Activated T-helper 1 cell treated with anti-CD3 and anti-CD28 coated beads, Interleukin-12 subunit alpha, Interleukin-12 subunit beta, Interleukin-2, Interleukin-4 antibody, amounts not matched to agents 30 ng/mL and 10 ng/mL and 1 ng/mL, durations not matched to agents 14 hours and 24 hours and 36 hours (primary cell): ENCODE data around the gene WDR1. TPM values are rescaled to one million over a fixed set of nuclear protein-coding genes. Genes with fewer than 3 reads are reported as not detected.

Experiments
- DNase-seq: peaks from one replicate; pipeline ENCODE4 v3.0.0; 2021; ENCODE audit warnings: low spot score
- H3K27ac Mint-ChIP-seq: one replicate; pipeline ENCODE4 v1.8.0; 2021; ENCODE audit warnings: mild to moderate bottlenecking, mixed read lengths
- H3K27me3 Mint-ChIP-seq: one replicate; pipeline ENCODE4 v1.8.0; 2022; ENCODE audit warnings: mild to moderate bottlenecking, moderate library complexity, mixed read lengths; ENCODE audit not compliant: insufficient read depth
- H3K36me3 Mint-ChIP-seq: one replicate; pipeline ENCODE4 v1.8.0; 2021; ENCODE audit warnings: low read depth, mixed read lengths
- H3K4me1 Mint-ChIP-seq: one replicate; pipeline ENCODE4 v1.8.0; 2021; ENCODE audit warnings: low read depth, mixed read lengths
- H3K4me3 Mint-ChIP-seq: one replicate; pipeline ENCODE4 v1.8.0; 2021; ENCODE audit warnings: mild to moderate bottlenecking, moderate library complexity, mixed read lengths
- H3K9me3 Mint-ChIP-seq: one replicate; pipeline ENCODE4 v1.8.0; 2021; ENCODE audit warnings: mixed read lengths
- intact Hi-C: fragments of 100-400 bp; cut with micrococcal nuclease; formaldehyde crosslinking; loops from one replicate; pipeline ENCODE4 v1.15.1; 2024
- total RNA-seq: library from RNA; stranded (reverse); gene quantifications from 2 replicates; pipeline ENCODE4 v1.2.3, GENCODE V29; 2022

The WDR1 gene
- total RNA-seq, 1 donor from 2014 or later, result 453 TPM

GRCh38 chr4:10034612-10035104 lies 81.9 kb downstream of the WDR1 start:
- Mint-ChIP-seq H3K27me3 (peaks cover 3% of the 10 kb centered on the region), H3K36me3 (no peaks in the 10 kb centered on the region), H3K4me1 (peaks cover 19% of the 10 kb centered on the region), H3K27ac (no peak overlapping the region), H3K4me3 (no peak overlapping the region), H3K9me3 (no peaks in the 10 kb centered on the region)
- intact Hi-C loops, result no loop called here
- no peak for DNase-seq

- Mint-ChIP-seq H3K27me3 (peaks cover 3% of the 10 kb centered on the region), H3K27ac (no peak overlapping the region), H3K4me3 (no peak overlapping the region), H3K9me3 (no peaks in the 10 kb centered on the region), H3K4me1 (peaks cover 19% of the 10 kb centered on the region), H3K36me3 (no peaks in the 10 kb centered on the region)
- intact Hi-C loops, result no loop called here
- no peak for DNase-seq
These were observed 82.5 kb downstream of the WDR1 start for GRCh38 chr4:10034136-10034535.

- H3K4me1 Mint-ChIP-seq, result peaks cover 19% of the 10 kb centered on the region
- H3K27ac Mint-ChIP-seq, result no peak overlapping the region
- H3K4me3 Mint-ChIP-seq, result no peak overlapping the region
- no peak for DNase-seq
- H3K36me3 Mint-ChIP-seq, result no peaks in the 10 kb centered on the region
- intact Hi-C loops, result no loop called here
- peaks cover 5% of the 10 kb centered on the region for H3K27me3 Mint-ChIP-seq
- no peaks in the 10 kb centered on the region for H3K9me3 Mint-ChIP-seq
These were observed 83.3 kb downstream of the WDR1 start for GRCh38 chr4:10033191-10033881.

GRCh38 chr4:10032625-10033024 lies 84.0 kb downstream of the WDR1 start:
- Mint-ChIP-seq H3K36me3 (no peaks in the 10 kb centered on the region), H3K9me3 (no peaks in the 10 kb centered on the region), H3K27ac (no peak overlapping the region), H3K4me3 (no peak overlapping the region), H3K27me3 (peaks cover 5% of the 10 kb centered on the region), H3K4me1 (peaks cover 19% of the 10 kb centered on the region)
- no peak for DNase-seq
- intact Hi-C loops, result no loop called here

- Mint-ChIP-seq H3K36me3 (no peaks in the 10 kb centered on the region), H3K27ac (no peak overlapping the region)
These were observed 84.7 kb downstream of the WDR1 start for GRCh38 chr4:10031668-10032590.

GRCh38 chr4:10030972-10031667 lies 85.5 kb downstream of the WDR1 start:
- Mint-ChIP-seq H3K9me3 (no peaks in the 10 kb centered on the region), H3K4me3 (no peak overlapping the region), H3K27me3 (peaks cover 7% of the 10 kb centered on the region), H3K4me1 (peaks cover 19% of the 10 kb centered on the region), H3K27ac (no peak overlapping the region), H3K36me3 (no peaks in the 10 kb centered on the region)
- DNase-seq, result no peak
- intact Hi-C loops, result no loop called here

More at GRCh38 chr4:10031668-10032590, 84.7 kb downstream of the WDR1 start:
- no peak for DNase-seq
- intact Hi-C loops, result no loop called here
- H3K4me1 Mint-ChIP-seq, result peaks cover 19% of the 10 kb centered on the region
- H3K9me3 Mint-ChIP-seq, result no peaks in the 10 kb centered on the region
- H3K27me3 Mint-ChIP-seq, result peaks cover 7% of the 10 kb centered on the region
- H3K4me3 Mint-ChIP-seq, result no peak overlapping the region

GRCh38 chr4:10029403-10029802 lies 87.2 kb downstream of the WDR1 start:
- DNase-seq, result no peak
- Mint-ChIP-seq H3K4me3 (no peak overlapping the region), H3K4me1 (peaks cover 19% of the 10 kb centered on the region), H3K27ac (no peak overlapping the region), H3K36me3 (no peaks in the 10 kb centered on the region), H3K9me3 (no peaks in the 10 kb centered on the region), H3K27me3 (peaks cover 13% of the 10 kb centered on the region)
- intact Hi-C loops, result no loop called here

- Mint-ChIP-seq H3K27me3 (peaks cover 13% of the 10 kb centered on the region), H3K4me3 (no peak overlapping the region), H3K4me1 (peaks cover 16% of the 10 kb centered on the region), H3K36me3 (no peaks in the 10 kb centered on the region), H3K9me3 (no peaks in the 10 kb centered on the region), H3K27ac (no peak overlapping the region)
- DNase-seq, result no peak
- intact Hi-C loops, result no loop called here
These were observed 87.7 kb downstream of the WDR1 start for GRCh38 chr4:10028910-10029309.

GRCh38 chr4:10026485-10026884 lies 90.1 kb downstream of the WDR1 start:
- Mint-ChIP-seq H3K27me3 (peaks cover 11% of the 10 kb centered on the region), H3K36me3 (no peaks in the 10 kb centered on the region), H3K9me3 (no peaks in the 10 kb centered on the region), H3K4me1 (no peaks in the 10 kb centered on the region), H3K4me3 (no peak overlapping the region), H3K27ac (no peak overlapping the region)
- DNase-seq, result no peak
- intact Hi-C loops, result no loop called here

- intact Hi-C loops, result no loop called here
- peaks cover 11% of the 10 kb centered on the region for H3K27me3 Mint-ChIP-seq
- H3K27ac Mint-ChIP-seq, result no peak overlapping the region
- no peaks in the 10 kb centered on the region for H3K36me3 Mint-ChIP-seq
- H3K9me3 Mint-ChIP-seq, result no peaks in the 10 kb centered on the region
- DNase-seq, result no peak
- no peaks in the 10 kb centered on the region for H3K4me1 Mint-ChIP-seq
- no peak overlapping the region for H3K4me3 Mint-ChIP-seq
These were observed 91.3 kb downstream of the WDR1 start for GRCh38 chr4:10025230-10025806.
